KMS-11 (cell line): ENCODE results near the gene POLA2.
"Not testable (repeated sequence)": the region's sequence is repeated elsewhere in the genome, so short reads cannot be mapped to it uniquely, and the experiment has no call there.

Source experiments
- H2AFZ ChIP-seq: fragments of 200-600 bp; sonication (generic); 2 replicates; pipeline ENCODE4 v1.6.1; 2016; ENCODE audit warnings: antibody characterized with exemption, mixed run types, low read depth
- H3K27ac ChIP-seq: fragments of 200-600 bp; sonication (generic); 2 replicates; pipeline ENCODE4 v1.6.1; 2016; ENCODE audit warnings: mild to moderate bottlenecking, mixed run types
- H3K27me3 ChIP-seq: fragments of 200-600 bp; sonication (generic); 2 replicates; pipeline ENCODE4 v1.6.1; 2017; ENCODE audit warnings: mild to moderate bottlenecking, low read depth, mixed run types, moderate library complexity; ENCODE audit not compliant: insufficient read depth
- H3K36me3 ChIP-seq: fragments of 200-600 bp; sonication (generic); 2 replicates; pipeline ENCODE4 v1.6.1; 2017; ENCODE audit warnings: mild to moderate bottlenecking, mixed run types; ENCODE audit not compliant: insufficient read depth
- H3K4me1 ChIP-seq: fragments of 200-600 bp; sonication (generic); 2 replicates; pipeline ENCODE4 v1.6.1; 2016; ENCODE audit warnings: mild to moderate bottlenecking, low read depth, mixed run types; ENCODE audit not compliant: poor library complexity, severe bottlenecking
- H3K4me2 ChIP-seq: fragments of 200-600 bp; sonication (generic); 2 replicates; pipeline ENCODE4 v1.7.0; 2016; ENCODE audit warnings: mild to moderate bottlenecking, mixed run types
- H3K4me3 ChIP-seq: fragments of 200-600 bp; sonication (generic); IDR thresholded peaks from 2 replicates; pipeline ENCODE4 v1.6.1; 2017; ENCODE audit warnings: low read depth, low read length, mixed read lengths; ENCODE audit not compliant: insufficient read depth
- H3K79me2 ChIP-seq: fragments of 200-600 bp; sonication (generic); 2 replicates; pipeline ENCODE4 v1.6.1; 2016; ENCODE audit warnings: low read depth, mixed run types; ENCODE audit not compliant: insufficient read depth
- H3K9ac ChIP-seq: fragments of 200-600 bp; sonication (generic); 2 replicates; pipeline ENCODE4 v1.6.1; 2016; ENCODE audit warnings: mild to moderate bottlenecking, mixed run types
- H4K20me1 ChIP-seq: fragments of 200-600 bp; sonication (generic); 2 replicates; pipeline ENCODE4 v1.6.1; 2016; ENCODE audit warnings: mild to moderate bottlenecking, mixed run types; ENCODE audit not compliant: insufficient read depth
- TF ChIP-seq, protein P1 (sequence below): fragments of 200-600 bp; sonication (generic); conservative IDR thresholded peaks from 2 replicates; pipeline ENCODE4 v1.6.1; 2017; ENCODE audit warnings: low read depth, mild to moderate bottlenecking, antibody characterized with exemption, low read length, moderate library complexity, mixed read lengths

POLA2 gene

GRCh38 chr11:65260302-65260701, 1.5 kb upstream of the POLA2 start:
- no peak overlapping the region for H3K4me2 ChIP-seq
- H4K20me1 ChIP-seq = no peaks in the 10 kb centered on the region
- TF ChIP-seq, protein P1, sequence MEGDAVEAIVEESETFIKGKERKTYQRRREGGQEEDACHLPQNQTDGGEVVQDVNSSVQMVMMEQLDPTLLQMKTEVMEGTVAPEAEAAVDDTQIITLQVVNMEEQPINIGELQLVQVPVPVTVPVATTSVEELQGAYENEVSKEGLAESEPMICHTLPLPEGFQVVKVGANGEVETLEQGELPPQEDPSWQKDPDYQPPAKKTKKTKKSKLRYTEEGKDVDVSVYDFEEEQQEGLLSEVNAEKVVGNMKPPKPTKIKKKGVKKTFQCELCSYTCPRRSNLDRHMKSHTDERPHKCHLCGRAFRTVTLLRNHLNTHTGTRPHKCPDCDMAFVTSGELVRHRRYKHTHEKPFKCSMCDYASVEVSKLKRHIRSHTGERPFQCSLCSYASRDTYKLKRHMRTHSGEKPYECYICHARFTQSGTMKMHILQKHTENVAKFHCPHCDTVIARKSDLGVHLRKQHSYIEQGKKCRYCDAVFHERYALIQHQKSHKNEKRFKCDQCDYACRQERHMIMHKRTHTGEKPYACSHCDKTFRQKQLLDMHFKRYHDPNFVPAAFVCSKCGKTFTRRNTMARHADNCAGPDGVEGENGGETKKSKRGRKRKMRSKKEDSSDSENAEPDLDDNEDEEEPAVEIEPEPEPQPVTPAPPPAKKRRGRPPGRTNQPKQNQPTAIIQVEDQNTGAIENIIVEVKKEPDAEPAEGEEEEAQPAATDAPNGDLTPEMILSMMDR = no peak
- peaks cover 34% of the 10 kb centered on the region for H3K79me2 ChIP-seq
- H2AFZ ChIP-seq = peak overlapping the region; percentile 95; the same call in 1 of the 2 replicates
- H3K9ac ChIP-seq = no peak overlapping the region
- H3K27me3 ChIP-seq = no peaks in the 10 kb centered on the region
- peaks cover 16% of the 10 kb centered on the region for H3K4me1 ChIP-seq
- H3K36me3 ChIP-seq = no peaks in the 10 kb centered on the region
- H3K27ac ChIP-seq = no peak overlapping the region
- no peak overlapping the region for H3K4me3 ChIP-seq

GRCh38 chr11:65260756-65261590, 789 bp upstream of the POLA2 start:
- H3K79me2 ChIP-seq = peaks cover 39% of the 10 kb centered on the region
- TF ChIP-seq, protein P1 = no peak
- no peaks in the 10 kb centered on the region for H3K36me3 ChIP-seq
- peak overlapping the region; percentile 87 for H3K27ac ChIP-seq
- H3K4me2 ChIP-seq = peak overlapping the region; percentile 95
- peak overlapping the region; percentile 93; the same call in 1 of the 2 replicates for H3K9ac ChIP-seq
- peaks cover 16% of the 10 kb centered on the region for H3K4me1 ChIP-seq
- H4K20me1 ChIP-seq = no peaks in the 10 kb centered on the region
- H3K27me3 ChIP-seq = no peaks in the 10 kb centered on the region
- no peak overlapping the region for H3K4me3 ChIP-seq
- peak overlapping the region; percentile 95 for H2AFZ ChIP-seq

DNA sequence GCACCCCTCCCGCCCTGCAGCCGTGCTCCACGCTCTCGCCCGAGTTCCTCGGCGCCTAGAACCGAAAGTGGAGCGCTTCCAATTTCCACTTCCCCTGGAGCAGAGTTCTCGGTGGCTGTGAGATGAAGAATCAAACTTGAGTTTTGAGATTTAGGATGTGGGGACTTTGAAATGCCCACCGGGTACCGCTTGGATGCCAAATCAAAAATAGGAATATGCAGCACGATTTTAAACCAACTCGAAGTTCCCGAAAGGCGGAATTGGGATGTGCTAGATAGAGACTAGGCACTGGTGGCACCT, 569 bp downstream of the POLA2 start:
- H3K4me2 ChIP-seq = peak overlapping the region; percentile 61; the same call in 1 of the 2 replicates
- no peaks in the 10 kb centered on the region for H3K36me3 ChIP-seq
- H4K20me1 ChIP-seq = no peaks in the 10 kb centered on the region
- no peaks in the 10 kb centered on the region for H3K27me3 ChIP-seq
- H3K79me2 ChIP-seq = peaks cover 39% of the 10 kb centered on the region
- peak overlapping the region; percentile 87 for H3K27ac ChIP-seq
- H2AFZ ChIP-seq = peak overlapping the region; percentile 59
- peaks cover 16% of the 10 kb centered on the region for H3K4me1 ChIP-seq
- peak overlapping the region; percentile 93 for H3K9ac ChIP-seq
- TF ChIP-seq, protein P1 = no peak
- H3K4me3 ChIP-seq = peak overlapping the region; percentile 34

DNA sequence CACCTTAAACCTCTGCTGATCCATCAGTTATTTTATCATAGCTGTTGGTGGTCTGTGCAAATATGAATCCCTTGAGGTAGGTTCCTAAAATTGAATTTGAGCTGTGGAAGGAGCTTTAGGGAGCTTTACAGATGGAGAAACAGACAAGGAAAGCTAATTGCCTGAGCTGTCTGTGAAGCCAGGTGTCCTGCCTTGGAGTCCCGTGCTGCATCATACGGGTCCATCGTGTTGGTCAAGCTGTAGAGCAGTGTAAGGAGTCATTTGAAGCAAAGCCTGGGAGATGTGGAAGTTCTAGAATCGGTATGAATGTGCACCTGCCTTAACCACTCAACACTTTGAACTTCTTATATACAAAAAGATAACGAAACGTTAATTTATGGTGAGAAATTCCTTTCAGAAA, 1.0 kb downstream of the POLA2 start:
- H2AFZ ChIP-seq = peak overlapping the region; percentile 59; the same call in 1 of the 2 replicates
- peak overlapping the region; percentile 93 for H3K9ac ChIP-seq
- peaks cover 16% of the 10 kb centered on the region for H3K4me1 ChIP-seq
- H3K4me2 ChIP-seq = peak overlapping the region; percentile 61; the same call in 1 of the 2 replicates
- peak overlapping the region; percentile 87 for H3K27ac ChIP-seq
- H4K20me1 ChIP-seq = no peaks in the 10 kb centered on the region
- TF ChIP-seq, protein P1 = no peak
- no peak overlapping the region for H3K4me3 ChIP-seq
- no peaks in the 10 kb centered on the region for H3K27me3 ChIP-seq
- H3K36me3 ChIP-seq = no peaks in the 10 kb centered on the region
- peaks cover 39% of the 10 kb centered on the region for H3K79me2 ChIP-seq

- Histone ChIP-seq H3K4me1 (peaks cover 16% of the 10 kb centered on the region), H3K79me2 (peaks cover 39% of the 10 kb centered on the region)
- not testable (repeated sequence) for H3K27me3 ChIP-seq, H4K20me1 ChIP-seq, H2AFZ ChIP-seq, H3K36me3 ChIP-seq, H3K9ac ChIP-seq, H3K4me2 ChIP-seq, H3K4me3 ChIP-seq, H3K27ac ChIP-seq
Measured at GRCh38 chr11:65264747-65265146, 3.0 kb downstream of the POLA2 start.
